Activated naive CD4-positive, alpha-beta T cell treated with Interleukin-2 at 50 U/mL for 16 hours (primary cell): ENCODE results near the gene DDC.
"Not testable (repeated sequence)": the region's sequence is repeated elsewhere in the genome, so short reads cannot be mapped to it uniquely, and the experiment has no call there.

Experiments
- DNase-seq: peaks from one replicate; pipeline ENCODE4 v3.0.0-alpha.2; 2020

DDC gene

DNA sequence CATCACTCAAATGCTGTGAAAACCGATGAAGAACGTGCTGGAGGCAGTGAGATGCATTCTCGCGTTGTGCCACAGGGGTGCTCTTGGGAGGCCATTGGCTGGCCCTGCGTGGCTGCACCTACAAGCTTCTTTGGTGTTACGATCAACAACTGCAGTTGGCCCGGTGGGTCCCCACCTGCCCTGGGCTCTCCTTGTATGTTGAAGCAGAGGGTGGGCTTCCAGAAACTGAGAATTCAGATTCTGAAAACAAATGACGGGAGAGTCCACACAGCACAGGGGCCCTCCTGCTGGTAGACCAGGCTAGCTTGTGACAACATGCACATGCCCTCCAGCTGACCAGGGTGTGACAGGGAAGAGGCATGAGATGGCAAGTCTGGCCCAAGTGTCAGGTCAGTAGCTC lies 23.7 kb upstream of the DDC start:
- no peak for DNase-seq

DNA sequence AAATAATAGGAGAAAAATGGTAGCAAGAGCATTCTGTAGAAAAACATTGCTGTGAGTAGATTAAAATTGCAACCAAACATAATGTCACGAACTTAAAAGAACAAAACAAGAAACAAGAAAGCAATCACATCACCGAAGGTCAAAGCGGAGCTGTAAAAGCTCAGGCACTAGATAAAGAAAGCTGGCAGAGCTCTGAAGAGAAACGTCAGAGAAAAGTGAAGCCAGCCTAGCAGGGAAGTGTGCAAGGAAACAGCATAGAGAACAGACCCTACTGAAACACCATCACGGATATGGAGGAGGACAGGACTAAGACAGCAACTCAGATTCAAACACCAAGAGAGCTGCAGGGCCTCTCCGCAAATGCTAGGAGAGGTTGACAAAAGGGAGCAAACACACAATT lies 22.5 kb upstream of the DDC start:
- DNase-seq = no peak

- DNase-seq = no peak
These were observed 19.7 kb upstream of the DDC start for GRCh38 chr7:50584793-50585408.

DNA sequence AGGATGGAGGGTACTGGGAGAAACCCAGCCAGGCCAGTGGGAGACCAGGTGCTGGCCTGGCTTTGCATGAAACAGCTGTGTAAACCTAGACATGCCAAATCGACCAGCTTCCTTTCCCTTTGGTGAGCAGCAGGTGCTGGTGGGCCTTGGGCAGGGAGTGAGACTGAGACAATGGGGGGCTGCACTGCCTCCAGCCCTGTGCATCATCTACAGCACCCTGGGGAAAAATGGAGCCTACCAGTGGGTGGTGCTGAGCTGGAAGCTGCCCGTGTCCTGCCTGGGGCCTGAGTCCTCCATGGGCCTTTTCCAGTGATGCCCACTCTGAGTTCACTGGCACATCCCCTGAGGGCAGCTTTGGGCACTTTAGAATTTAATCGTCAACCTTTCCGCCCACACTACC lies 19.2 kb upstream of the DDC start:
- DNase-seq = no peak

DNA sequence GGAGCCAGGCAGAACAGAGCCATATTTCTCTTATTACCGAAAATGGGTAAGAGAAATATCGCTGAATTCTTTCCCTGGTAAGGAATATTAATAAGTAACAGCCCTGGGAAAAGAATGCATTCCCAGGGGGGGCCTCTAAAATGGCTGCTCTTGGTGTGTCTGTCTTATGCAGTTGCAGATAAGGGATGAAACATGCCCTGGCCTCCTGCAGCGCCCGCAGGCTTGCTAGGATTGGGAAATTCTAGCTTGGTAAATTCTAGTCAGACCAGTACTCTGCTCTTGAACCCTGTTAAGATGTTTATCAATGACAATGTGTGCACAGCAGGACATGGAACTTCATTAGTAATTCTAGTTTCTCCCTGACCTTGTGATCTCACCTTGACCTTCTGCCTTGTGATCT lies 18.1 kb upstream of the DDC start:
- not testable (repeated sequence) for DNase-seq

- not testable (repeated sequence) for DNase-seq
These were observed 17.1 kb upstream of the DDC start for GRCh38 chr7:50582271-50582670.

DNA sequence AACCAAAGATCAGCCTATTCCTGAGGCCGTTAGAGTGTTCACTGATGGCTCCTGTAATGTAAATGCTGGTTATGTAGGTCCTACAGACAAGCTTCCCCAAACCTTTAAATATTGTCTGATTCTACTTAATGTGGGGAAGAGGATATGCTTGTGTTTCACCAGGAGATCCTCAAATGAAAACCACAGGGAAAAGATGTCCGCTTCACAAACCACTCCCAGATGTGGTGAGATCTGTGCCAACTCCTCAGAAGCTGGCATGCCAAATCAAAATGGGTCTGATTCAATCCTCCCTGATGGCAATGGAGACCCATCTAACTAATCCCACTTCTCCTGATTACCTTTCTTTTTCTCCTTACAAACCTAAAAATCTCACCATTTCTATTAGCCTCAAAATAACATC lies 15.5 kb upstream of the DDC start:
- DNase-seq = not testable (repeated sequence)

- DNase-seq = no peak
These were observed 14.9 kb upstream of the DDC start for GRCh38 chr7:50580057-50580456.

GRCh38 chr7:50578105-50578504 lies 12.9 kb upstream of the DDC start:
- not testable (repeated sequence) for DNase-seq

DNA sequence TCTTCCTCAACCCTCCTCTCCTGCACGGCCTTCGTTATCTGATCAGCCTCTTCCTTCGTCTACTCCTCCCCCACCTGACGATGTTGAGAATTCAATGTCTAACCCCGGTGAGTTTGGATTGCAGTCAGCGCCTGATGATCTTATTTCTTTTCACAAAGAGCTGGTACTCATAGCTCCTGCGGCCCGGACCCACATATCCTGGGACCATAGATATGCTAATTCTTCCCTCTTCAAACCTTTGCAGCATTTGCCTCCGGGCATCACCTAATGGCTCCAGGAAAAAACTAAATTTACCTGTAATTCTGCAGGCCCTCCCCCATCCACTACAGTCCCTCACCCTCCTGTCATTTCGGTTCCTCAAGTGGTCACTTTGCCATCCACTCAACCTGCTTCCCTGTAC lies 12.4 kb upstream of the DDC start:
- DNase-seq = no peak

DNA sequence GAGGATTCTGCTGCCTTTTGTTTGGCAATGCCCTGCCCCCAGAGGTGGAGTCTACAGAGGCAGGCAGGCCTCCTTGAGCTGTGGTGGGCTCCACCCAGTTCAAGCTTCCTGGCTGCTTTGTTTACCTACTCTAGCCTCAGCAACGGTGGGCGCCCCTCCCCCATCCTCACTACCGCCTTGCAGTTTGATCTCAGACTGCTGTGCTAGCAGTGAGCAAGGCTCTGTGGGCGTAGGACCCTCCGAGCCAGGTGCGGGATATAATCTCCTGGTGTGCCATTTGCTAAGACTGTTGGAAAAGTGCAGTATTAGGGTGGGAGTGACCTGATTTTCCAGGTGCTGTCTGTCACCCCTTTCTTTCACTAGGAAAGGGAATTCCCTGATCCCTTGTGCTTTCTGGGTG lies 11.2 kb upstream of the DDC start:
- DNase-seq = not testable (repeated sequence)

DNA sequence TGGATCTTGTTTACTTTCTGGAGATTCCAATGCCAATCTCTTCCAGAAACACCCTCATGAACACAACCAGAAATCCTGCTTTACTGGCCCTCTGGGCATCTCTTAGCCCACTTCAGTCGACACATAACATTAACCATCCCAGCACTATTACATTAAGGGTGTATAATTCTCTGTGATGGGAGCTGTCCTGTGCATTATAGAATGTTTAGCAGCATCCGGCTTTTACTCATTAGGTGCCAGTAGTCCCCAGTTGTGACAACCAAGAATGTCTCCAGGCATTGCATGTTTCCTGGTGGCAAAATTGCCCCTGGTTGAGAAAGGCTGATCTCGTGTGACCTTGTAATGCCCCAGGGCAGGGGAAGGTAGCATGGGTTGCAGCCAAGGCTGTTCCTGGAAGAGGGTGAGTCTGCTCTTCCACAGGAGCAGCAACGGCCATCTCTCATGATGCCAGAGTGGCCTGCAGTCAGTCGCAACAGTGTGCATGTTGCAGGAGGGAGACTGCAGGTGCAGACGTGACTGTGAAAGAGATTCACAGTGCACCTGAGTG lies 2.6 kb upstream of the DDC start:
- no peak for DNase-seq

- DNase-seq = no peak
These were observed 772 bp upstream of the DDC start for GRCh38 chr7:50565977-50566376.

GRCh38 chr7:50565559-50565916 lies 333 bp upstream of the DDC start:
- no peak for DNase-seq

- DNase-seq = no peak
These were observed 1.0 kb downstream of the DDC start for GRCh38 chr7:50564171-50564570.

DNA sequence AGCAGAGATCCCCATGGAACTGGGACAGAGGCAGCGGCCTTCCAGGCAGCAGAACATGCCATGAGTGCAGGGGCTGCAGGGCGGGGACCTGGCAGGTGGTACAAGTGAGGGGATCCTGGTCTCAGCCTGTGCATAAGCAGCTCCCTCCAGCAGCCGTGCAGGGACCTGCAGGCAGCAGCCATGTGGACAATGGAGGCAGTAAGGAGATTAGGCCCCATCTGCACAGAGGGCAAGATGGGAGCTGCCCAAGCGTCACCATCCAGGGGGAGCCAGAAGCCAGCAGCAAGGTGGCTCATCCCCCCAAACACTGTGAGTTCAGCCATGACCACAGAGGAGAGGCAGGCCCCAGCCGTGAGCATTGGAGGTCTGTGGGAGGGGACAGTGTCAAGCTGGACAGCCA lies 3.1 kb downstream of the DDC start:
- no peak for DNase-seq

DNA sequence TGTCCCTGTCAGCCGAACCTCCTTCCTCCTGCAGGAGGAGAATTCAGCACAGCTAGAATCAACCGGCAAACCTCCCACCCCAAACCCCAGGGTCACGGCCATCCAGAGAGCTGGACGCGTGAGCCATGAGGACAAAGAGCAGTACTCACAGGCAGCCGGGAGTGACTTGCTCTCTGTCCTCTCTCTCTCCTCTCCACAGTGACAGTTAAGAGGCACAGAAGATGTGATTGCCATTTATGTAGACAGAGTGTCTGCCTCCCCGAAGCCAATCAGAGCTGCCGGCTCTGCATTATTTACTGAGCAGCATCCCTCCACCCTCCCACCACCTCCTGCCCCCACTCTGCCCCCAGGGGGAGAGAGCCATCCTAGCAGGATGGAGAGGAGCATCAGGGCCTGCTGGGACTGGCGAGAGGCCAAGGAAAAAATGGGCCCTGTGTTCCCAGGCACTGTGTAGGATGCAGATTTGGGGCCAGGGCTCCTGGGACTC lies 4.3 kb downstream of the DDC start:
- no peak for DNase-seq

DNA sequence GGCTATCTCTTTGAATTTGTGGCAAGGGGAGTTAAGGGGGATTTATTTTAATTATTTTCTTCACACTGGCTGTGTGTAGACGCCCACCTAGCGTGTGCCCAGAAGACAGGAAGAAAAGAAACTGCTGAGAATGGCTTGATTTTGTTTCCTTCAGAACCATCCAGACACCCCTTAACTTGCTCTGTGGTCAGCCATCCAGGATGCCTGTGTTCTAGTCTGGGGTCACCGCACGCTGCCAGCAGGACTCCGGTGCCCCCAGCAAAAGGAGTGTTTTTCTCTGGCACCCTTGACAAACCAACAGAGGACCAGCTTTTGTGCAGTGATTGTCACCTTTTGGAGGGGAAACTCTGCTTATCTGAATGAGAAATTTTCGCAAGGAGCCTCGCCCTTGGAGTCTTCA lies 5.3 kb downstream of the DDC start:
- DNase-seq = no peak

DNA sequence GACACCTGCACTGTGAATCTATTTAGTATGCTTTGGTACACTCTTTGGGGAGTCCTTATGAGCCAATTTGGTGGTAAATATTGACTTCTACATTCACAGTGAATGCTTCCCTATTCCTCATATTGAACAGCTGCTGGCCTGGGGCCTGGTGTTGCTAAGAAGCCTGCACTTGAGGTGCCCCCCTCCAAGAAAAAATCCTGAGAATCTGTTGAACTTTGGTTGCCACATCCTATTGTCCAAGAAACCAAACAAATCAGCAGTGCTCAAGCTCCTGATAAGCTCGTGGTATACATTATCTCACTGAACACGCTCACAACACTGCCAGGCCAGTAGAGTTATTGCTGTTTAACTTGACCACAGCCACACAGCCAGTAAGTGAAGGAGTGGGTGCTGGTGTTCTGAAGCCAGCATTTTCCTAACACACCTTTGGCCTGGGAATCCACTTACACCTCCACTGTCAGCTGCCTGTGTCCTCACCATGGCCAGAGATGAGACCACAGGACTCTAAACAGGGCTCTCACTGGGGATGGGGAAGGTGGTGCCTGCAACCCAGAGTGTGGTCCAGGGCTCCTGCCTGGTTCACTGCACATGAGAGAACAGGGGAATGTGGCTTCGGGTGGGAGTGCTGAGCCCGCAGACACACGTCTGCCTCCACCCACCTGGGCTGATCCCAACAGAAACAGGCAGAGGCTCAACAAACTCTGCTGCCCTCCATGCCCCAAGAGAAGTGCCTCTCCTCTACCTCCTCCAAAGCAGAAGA lies 6.7 kb downstream of the DDC start:
- DNase-seq = no peak

DNA sequence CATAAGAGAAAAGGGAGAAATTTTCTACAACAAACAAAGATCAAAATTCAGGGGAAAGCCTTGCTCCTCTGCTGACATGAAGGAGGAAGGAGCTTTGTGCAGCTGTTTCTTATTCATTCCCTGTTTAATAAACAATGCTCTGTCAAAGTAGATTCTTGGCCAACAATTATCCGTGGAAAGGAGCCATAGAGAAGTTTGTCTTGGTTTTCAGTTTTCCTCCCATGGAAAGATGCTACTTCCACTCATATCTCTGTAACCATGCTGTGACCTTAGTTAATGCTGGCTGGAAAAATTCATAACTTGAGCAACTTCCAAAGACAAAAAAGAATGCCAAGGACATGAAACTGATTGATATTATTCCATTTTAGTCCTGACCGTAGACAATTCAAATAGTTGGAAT lies 8.1 kb downstream of the DDC start:
- DNase-seq = no peak

- DNase-seq = no peak
These were observed 8.8 kb downstream of the DDC start for GRCh38 chr7:50556247-50556991.

GRCh38 chr7:50555594-50556140 lies 9.5 kb downstream of the DDC start:
- DNase-seq = no peak
